Endothelial cell of umbilical vein (primary cell): ENCODE measurements around the gene AIG1. TPM values are rescaled to one million over a fixed set of nuclear protein-coding genes. Genes with fewer than 3 reads are reported as not detected.

Source experiments
- BruUV-seq: library from RNA; stranded (reverse); fragments of 400-500 nt; replicated peaks from 2 replicates; lab custom pipeline; 2021; lab: Mats Ljungman, UMichigan
- CTCF ChIA-PET: fragments of 300-600, 350-600 bp; sonication (Branson Sonifier 250); formaldehyde crosslinking; loops from one replicate; lab custom pipeline; 2021; ENCODE audit warnings: antibody characterized with exemption, inconsistent platforms; lab: Charles Lee
- POLR2A ChIA-PET: fragments of 300-600, 350-600 bp; sonication (Branson Sonifier 250); formaldehyde crosslinking; loops from one replicate; lab custom pipeline; 2021; ENCODE audit warnings: antibody characterized with exemption, inconsistent platforms; lab: Charles Lee
- DNase-seq: peaks from one replicate; pipeline ENCODE4 v3.0.0-alpha.2; 2011; ENCODE audit warnings: low read depth, low spot score
- FAIRE-seq: peaks from 2 replicates; lab custom pipeline; 2011; peaks lifted over from hg19 to GRCh38; lab: Jason Lieb, UNC
- H2AFZ ChIP-seq: 2 replicates; pipeline ENCODE4 v1.6.0; 2012; ENCODE audit warnings: low read depth, low read length, control low read depth, inconsistent platforms
- H3K27ac ChIP-seq: 2 replicates; pipeline ENCODE4 v1.5.1; 2011; ENCODE audit warnings: low read depth, mild to moderate bottlenecking, control low read depth, low read length, moderate library complexity; ENCODE audit not compliant: insufficient read depth
- H3K27me3 ChIP-seq, 2 experiments: 2 replicates each; pipeline versions ENCODE4 v1.6.0 to v1.6.1; 2011; ENCODE audit warnings: low read length in 2 of 2, mixed read lengths in 1 of 2; ENCODE audit not compliant: control insufficient read depth in 2 of 2, insufficient read depth in 2 of 2
- H3K36me3 ChIP-seq, 2 experiments: 2 replicates in 1 of 2; 3 replicates in 1 of 2; pipeline ENCODE4 v1.5.1; 2011; ENCODE audit warnings: low read length in 2 of 2, mild to moderate bottlenecking in 1 of 2, moderate library complexity in 1 of 2; ENCODE audit not compliant: control insufficient read depth in 2 of 2, insufficient read depth in 2 of 2; ENCODE audit errors: extremely low read depth in 1 of 2
- H3K4me1 ChIP-seq: 3 replicates; pipeline ENCODE4 v1.5.1; 2011; ENCODE audit warnings: mild to moderate bottlenecking, low read length; ENCODE audit not compliant: control insufficient read depth, insufficient read depth; ENCODE audit errors: extremely low read depth
- H3K4me2 ChIP-seq: 2 replicates; pipeline ENCODE4 v1.6.1; 2011; ENCODE audit warnings: low read length, control low read depth, mixed read lengths; ENCODE audit not compliant: insufficient read depth
- H3K4me3 ChIP-seq, 3 experiments: fragments of 200-600 bp in 1 of 3; sonication (generic), shearing (Covaris generic) in 1 of 3; replicated peaks in 1 of 3; 2 replicates each; pipeline ENCODE4 v1.5.1; 2011 to 2016; ENCODE audit warnings: control low read depth in 3 of 3, low read length in 3 of 3, mild to moderate bottlenecking in 2 of 3, inconsistent platforms in 1 of 3, low read depth in 1 of 3, moderate library complexity in 1 of 3; ENCODE audit not compliant: insufficient read depth in 1 of 3
- H3K79me2 ChIP-seq: 2 replicates; pipeline ENCODE4 v1.6.0; 2012; ENCODE audit warnings: low read length, inconsistent platforms; ENCODE audit not compliant: control insufficient read depth, insufficient read depth
- H3K9ac ChIP-seq: replicated peaks from 2 replicates; pipeline ENCODE3; 2011; ENCODE audit warnings: low read length, control low read depth; ENCODE audit not compliant: insufficient read depth; ENCODE audit errors: extremely low read depth
- H3K9me1 ChIP-seq: replicated peaks from 3 replicates; pipeline ENCODE4 v1.6.0; 2011; ENCODE audit warnings: mild to moderate bottlenecking, low read length; ENCODE audit not compliant: control insufficient read depth, insufficient read depth; ENCODE audit errors: extremely low read depth
- H3K9me3 ChIP-seq: replicated peaks from 2 replicates; pipeline ENCODE4 v1.5.1; 2012; ENCODE audit warnings: low read length, inconsistent platforms; ENCODE audit not compliant: control insufficient read depth, insufficient read depth
- H4K20me1 ChIP-seq: replicated peaks from 2 replicates; pipeline ENCODE3; 2011; ENCODE audit warnings: mild to moderate bottlenecking, low read length; ENCODE audit not compliant: control insufficient read depth, insufficient read depth; ENCODE audit errors: extremely low read depth
- EZH2 ChIP-seq: IDR thresholded peaks from 2 replicates; pipeline ENCODE4 v1.6.1; 2012; ENCODE audit warnings: borderline replicate concordance, low read depth, mild to moderate bottlenecking, moderate library complexity, low read length, inconsistent platforms; ENCODE audit not compliant: severe bottlenecking
- FOS ChIP-seq: IDR thresholded peaks from 2 replicates; pipeline ENCODE4 v1.6.1; 2011; ENCODE audit warnings: mild to moderate bottlenecking, low read length, moderate library complexity, borderline replicate concordance; ENCODE audit not compliant: insufficient read depth
- GATA2 ChIP-seq: IDR thresholded peaks from 2 replicates; pipeline ENCODE4 v1.7.0; 2011; ENCODE audit warnings: low read depth, mild to moderate bottlenecking, moderate library complexity, mixed read lengths, low read length; ENCODE audit not compliant: insufficient read length, insufficient read depth
- MYC ChIP-seq: IDR thresholded peaks from one replicate; pipeline ENCODE4 v1.6.1; 2011; ENCODE audit warnings: mild to moderate bottlenecking, low read depth, low read length
- POLR2A ChIP-seq: IDR thresholded peaks from 2 replicates; pipeline ENCODE4 v1.6.1; 2012; ENCODE audit warnings: low read depth, mild to moderate bottlenecking, control low read depth, low read length
- dilution Hi-C: fragments of 300-500 bp; cut with MboI; formaldehyde crosslinking; loops from one replicate; pipeline ENCODE4 v1.15.0; 2019; ENCODE audit warnings: low sequenced_read_pairs; ENCODE audit not compliant: extremely low pct_ligation_motif_present
- intact Hi-C: fragments of 100-400 bp; cut with micrococcal nuclease; formaldehyde crosslinking; loops from one replicate; pipeline ENCODE4 v1.10.0; 2022
- polyA plus RNA-seq, 4 experiments: library from polyadenylated mRNA; depleted of rRNA in 3 of 4; stranded (reverse) in 3 of 4; unstranded in 1 of 4; fragments of >200 nt; gene quantifications; 2 replicates each; pipeline versions ENCODE4 v1.2.1 to v1.2.3, GENCODE V29; 2011 to 2012; ENCODE audit warnings: missing spikeins in 1 of 4
- total RNA-seq: library from RNA; stranded (reverse); gene quantifications from 2 replicates; pipeline ENCODE4 v1.2.3, GENCODE V29; 2021
- TF ChIP-seq, protein P1 (sequence below): IDR thresholded peaks from 2 replicates; pipeline ENCODE4 v1.6.1; 2011; ENCODE audit not compliant: insufficient read depth, insufficient read length
- TF ChIP-seq, protein P2 (sequence below), 2 donors: IDR thresholded peaks; 1 replicate in 1 of 2; 2 replicates in 1 of 2; pipeline ENCODE4 v1.5.1; 2011; ENCODE audit warnings: low read length in 2 of 2, mild to moderate bottlenecking in 2 of 2, moderate library complexity in 2 of 2, control low read depth in 1 of 2, inconsistent platforms in 1 of 2, low read depth in 1 of 2; ENCODE audit not compliant: insufficient read depth in 1 of 2; ENCODE audit errors: extremely low read depth in 1 of 2

Gene AIG1
- total and polyA plus RNA-seq, 2 donors (not counting 3 experiments of a cell fraction or from before 2014, with no cell fraction given): 17.7 to 22.7 TPM

DNA sequence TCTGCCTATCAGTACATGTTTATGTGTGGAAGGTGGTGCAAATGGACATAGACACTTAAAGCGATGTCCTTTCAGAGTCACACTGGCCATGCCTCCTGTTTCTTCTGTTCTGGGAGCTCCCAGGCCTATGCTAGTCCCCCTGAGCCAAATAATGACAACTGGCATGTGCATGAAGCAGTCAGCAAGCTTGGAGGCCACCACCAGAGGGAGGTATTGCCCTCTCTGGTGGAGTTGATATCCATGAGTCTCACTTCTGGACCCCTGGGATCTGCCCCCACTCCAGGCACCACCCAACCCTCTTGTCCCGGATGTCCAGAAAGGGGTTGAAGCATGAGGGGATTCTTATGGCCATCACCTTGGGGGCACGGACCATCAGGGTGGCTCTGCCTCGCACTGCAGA is 172.2 kb downstream of the AIG1 start:
- Histone ChIP-seq H3K9ac (no peak overlapping the region), H3K36me3 (no peaks in the 10 kb centered on the region), H3K4me3 (no peak overlapping the region), H4K20me1 (no peaks in the 10 kb centered on the region), H2AFZ (no peak overlapping the region), H3K4me2 (no peak overlapping the region), H3K4me1 (no peaks in the 10 kb centered on the region), H3K27ac (no peak overlapping the region), H3K9me3 (no peaks in the 10 kb centered on the region), H3K79me2 (no peaks in the 10 kb centered on the region), H3K27me3 (no peaks in the 10 kb centered on the region), H3K9me1 (no peaks in the 10 kb centered on the region)
- DNase-seq (peak; percentile 44), FAIRE-seq (no peak)
- ChIA-PET POLR2A (no interaction called here), CTCF (interaction anchor here (0.6 to 5.5 kb wide), 29 partner anchors 11 to 781 kb away, joined by 3 to 105 read pairs (median 4); partner anchors contain the start of genes ADAT2 and PEX3)
- no peak for TF ChIP-seq EZH2
- no peak for TF ChIP-seq GATA2
- no peak for TF ChIP-seq MYC
- TF ChIP-seq POLR2A: no peak
- TF ChIP-seq, protein P1, sequence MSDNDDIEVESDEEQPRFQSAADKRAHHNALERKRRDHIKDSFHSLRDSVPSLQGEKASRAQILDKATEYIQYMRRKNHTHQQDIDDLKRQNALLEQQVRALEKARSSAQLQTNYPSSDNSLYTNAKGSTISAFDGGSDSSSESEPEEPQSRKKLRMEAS: no peak
- no peak for TF ChIP-seq FOS
- TF ChIP-seq, protein P2, sequence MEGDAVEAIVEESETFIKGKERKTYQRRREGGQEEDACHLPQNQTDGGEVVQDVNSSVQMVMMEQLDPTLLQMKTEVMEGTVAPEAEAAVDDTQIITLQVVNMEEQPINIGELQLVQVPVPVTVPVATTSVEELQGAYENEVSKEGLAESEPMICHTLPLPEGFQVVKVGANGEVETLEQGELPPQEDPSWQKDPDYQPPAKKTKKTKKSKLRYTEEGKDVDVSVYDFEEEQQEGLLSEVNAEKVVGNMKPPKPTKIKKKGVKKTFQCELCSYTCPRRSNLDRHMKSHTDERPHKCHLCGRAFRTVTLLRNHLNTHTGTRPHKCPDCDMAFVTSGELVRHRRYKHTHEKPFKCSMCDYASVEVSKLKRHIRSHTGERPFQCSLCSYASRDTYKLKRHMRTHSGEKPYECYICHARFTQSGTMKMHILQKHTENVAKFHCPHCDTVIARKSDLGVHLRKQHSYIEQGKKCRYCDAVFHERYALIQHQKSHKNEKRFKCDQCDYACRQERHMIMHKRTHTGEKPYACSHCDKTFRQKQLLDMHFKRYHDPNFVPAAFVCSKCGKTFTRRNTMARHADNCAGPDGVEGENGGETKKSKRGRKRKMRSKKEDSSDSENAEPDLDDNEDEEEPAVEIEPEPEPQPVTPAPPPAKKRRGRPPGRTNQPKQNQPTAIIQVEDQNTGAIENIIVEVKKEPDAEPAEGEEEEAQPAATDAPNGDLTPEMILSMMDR (IDR thresholded peaks at IDR 0.05; ENCODE audit: extremely low read depth in 1 of 2, insufficient read depth in 1 of 2, low read depth in 1 of 2, low read length in 2 of 2): peak; percentile 52 to 65
- dilution Hi-C loops: no loop called here
- BruUV-seq: no TSS peak
- intact Hi-C loops: loop anchor here (1.0 to 5.0 kb wide), 4 partner anchors 104 to 779 kb away; no protein-coding TSS in a partner anchor
